Measurements from ENCODE around the gene SND1.

Gene SND1

GRCh38 chr7:128017862-128018845 is 366.2 kb downstream of the SND1 start:
- no peak for DNase-seq (ENCODE audit: low read depth, low spot score)

DNA sequence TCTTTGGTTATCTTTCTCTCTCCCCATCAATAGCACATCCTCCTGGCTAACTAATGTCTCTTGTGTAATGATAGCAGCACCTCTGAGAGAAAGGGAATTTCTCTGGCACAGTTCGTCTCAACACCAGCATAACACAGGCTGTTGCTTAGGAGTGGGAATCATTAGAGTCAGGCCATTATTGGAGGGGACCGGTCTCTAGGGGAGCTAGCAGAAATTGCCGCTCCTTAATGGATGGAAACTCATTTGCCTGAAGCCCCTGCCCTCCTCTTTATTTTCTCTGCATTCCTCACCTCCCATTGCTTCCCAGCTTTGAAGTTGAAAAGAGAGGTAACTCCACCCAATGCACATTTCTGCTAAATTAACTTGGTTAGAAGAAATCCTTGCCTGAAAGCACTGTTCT is 367.3 kb downstream of the SND1 start:
- no peak for DNase-seq (ENCODE audit: low read depth, low spot score)

- DNase-seq (ENCODE audit: low read depth, low spot score) = no peak
Measured at GRCh38 chr7:128020159-128020558, 368.2 kb downstream of the SND1 start.

- DNase-seq (ENCODE audit: low read depth, low spot score) = no peak
Measured at GRCh38 chr7:128021366-128021765, 369.4 kb downstream of the SND1 start.

GRCh38 chr7:128022631-128023532 is 370.9 kb downstream of the SND1 start:
- no peak for DNase-seq (ENCODE audit: low read depth, low spot score)

DNA sequence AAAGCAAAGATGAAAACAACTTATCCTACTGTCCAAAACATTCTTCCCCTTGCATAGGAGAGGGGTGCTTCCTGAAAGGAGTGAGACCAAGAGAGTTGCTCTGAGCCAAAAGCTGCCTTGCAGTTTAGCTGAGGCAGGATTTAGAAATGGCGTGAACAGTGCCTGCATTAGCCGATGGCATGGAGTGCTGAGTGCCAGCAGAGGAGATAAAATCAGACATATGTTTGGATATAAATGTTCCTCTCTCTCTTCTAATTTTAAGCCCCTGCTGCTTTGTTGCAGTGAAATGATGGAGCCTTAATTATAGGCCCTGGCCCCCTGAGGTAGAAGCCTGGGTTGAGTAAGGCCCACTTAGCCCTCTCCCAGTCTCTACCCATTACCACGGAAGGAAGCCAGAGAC is 372.2 kb downstream of the SND1 start:
- no peak for DNase-seq (ENCODE audit: low read depth, low spot score)

DNA sequence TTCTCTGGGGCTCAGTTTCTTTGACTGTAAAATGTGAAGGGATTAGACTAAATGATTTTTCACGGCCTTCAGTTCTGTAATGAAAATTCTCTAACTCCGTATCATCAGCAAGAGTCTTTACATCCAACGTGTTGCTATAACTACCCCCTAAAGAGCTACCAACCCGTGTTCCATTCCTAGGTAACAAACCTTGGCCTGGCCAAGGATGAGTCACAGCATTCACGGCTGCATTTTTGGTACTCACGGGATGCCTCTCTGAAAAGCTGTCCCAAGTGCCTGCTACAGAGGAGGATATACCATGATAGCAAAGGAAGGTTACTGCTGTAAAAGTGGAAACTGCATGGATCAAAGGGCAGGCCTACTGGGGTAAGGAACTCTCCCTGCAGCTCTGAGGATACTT is 373.4 kb downstream of the SND1 start:
- no peak for DNase-seq (ENCODE audit: low read depth, low spot score)

DNA sequence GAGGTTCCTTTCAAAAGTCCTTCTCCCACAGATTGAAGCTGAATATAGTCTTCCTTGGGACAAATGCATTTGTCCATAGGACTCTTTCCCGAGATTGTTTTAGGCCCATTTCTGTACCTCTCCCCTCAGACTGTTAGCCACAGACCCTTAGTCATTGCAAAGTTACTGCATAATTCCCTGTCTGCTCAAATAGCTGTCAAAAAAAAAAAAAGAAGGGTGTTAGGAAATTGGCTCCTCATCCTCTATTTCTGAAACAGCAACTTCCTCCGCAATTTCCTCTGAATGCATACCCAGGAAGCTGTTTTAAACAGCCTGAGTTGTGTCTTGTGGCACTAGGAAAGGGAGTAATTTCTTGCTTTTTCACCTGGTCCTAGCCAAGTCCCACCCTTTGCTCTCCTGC is 373.8 kb downstream of the SND1 start:
- no peak for DNase-seq (ENCODE audit: low read depth, low spot score)

- DNase-seq (ENCODE audit: low read depth, low spot score) = no peak
Measured at GRCh38 chr7:128026551-128026950, 374.6 kb downstream of the SND1 start.

GRCh38 chr7:128027485-128027980 is 375.5 kb downstream of the SND1 start:
- no peak for DNase-seq (ENCODE audit: low read depth, low spot score)

DNA sequence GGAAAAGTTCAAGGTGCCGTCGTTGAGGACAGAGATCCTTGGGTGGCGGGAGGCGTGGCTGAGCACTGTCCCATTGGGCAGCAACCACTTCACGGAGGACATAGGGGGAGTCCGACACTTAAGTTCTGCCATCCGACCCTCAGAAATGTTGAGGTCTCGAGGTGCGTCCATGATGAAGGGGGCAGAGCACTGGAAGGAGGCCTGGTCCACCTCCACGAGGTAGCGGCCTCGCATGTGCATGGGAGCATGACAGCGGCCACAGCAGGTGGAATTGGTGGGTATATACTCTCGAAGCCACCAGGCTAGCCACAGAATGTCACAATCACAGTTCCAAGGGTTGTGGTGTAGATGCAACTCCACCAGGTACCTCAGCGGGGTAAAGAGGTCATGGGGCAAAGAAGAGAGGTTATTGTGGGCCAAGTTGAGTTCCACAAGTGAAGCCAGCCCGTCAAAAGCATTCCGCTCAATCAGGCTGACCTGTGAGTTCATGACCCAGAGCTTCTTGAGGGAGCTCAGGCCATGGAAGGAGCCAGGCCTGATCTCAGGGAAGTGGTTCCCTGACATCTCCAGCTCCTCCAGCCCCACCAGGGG is 377.5 kb downstream of the SND1 start:
- no peak for DNase-seq (ENCODE audit: low read depth, low spot score)

DNA sequence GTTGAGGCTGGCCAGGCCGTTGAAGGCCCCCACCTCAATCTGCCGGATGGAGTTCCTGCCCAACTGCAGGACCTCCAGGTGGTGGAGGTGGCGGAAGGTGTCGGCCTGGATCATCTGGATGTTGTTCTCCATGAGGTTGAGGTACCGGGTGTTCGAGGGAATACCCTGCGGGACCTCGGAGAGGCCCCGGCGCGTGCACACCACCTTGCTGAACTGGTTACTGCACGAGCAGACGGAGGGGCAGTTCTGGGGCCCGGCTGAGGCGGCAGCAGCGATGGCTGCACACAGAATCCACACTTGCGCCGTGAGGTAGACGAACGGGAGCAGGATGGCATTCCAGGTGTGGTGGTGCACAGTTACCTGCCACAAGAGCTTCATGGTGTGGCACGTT is 378.3 kb downstream of the SND1 start:
- DNase-seq (ENCODE audit: low read depth, low spot score) = no peak

GRCh38 chr7:128030654-128031611 is 378.9 kb downstream of the SND1 start, which contains the start of gene LRRC4:
Gene LRRC4, minus strand, starts transcription at chr7:128031437. Its CDS starts 797 bp downstream, at chr7:128030640.
- no peak for DNase-seq (ENCODE audit: low read depth, low spot score)

- peak; percentile 10 for DNase-seq (ENCODE audit: low read depth, low spot score)
Measured at GRCh38 chr7:128031901-128032604, 380.1 kb downstream of the SND1 start.

DNA sequence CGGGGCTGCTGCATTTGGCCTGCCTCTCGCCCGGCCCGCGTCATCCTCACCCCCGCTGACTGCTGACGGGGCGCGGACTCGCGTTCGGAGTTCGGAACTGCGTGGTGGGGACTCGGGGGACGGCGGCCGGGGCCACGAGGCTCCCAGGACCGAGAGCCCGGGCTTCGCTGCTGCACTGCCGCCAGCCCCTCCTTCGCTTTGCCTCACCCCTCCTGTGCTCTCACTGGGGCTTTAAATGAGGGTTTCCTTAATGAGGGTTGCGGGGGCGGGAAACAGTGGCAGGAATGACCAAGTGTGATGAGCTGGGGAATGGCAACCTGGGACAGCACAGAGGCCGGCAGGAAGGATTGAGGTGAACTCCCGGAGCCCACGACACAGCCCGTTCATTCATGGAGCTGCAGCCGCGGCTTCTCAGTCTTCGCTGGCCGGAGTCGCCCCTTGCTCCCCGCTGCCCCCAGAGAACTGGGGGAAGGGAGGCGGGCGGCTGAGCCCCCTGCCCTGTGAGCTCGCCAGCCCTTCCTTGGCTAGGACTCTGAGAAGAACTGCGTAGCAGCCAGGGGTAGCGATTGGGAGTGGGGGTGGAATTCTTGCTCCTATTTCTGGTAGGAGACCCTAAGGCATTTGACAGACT is 380.7 kb downstream of the SND1 start:
- DNase-seq (ENCODE audit: low read depth, low spot score) = no peak

DNA sequence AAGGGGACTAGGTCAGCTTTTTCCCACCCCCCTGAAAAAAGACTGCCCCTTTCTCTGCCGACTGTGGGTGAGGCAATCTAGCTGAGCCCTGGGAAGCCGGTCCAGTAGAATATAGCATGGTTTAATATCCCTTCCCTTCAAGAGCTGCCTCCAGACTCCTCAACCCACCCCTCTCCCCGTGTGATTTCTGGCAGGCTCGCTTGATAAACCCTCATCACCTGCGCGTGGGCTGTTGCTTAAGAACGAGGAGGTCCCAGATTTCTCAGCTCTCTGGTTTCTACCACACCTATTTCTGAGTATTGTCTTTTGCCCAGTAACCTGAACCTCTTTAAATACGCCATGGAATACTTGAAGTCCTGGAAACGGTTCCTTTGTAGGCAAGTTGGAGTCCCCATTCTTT is 381.3 kb downstream of the SND1 start:
- DNase-seq (ENCODE audit: low read depth, low spot score) = no peak

DNA sequence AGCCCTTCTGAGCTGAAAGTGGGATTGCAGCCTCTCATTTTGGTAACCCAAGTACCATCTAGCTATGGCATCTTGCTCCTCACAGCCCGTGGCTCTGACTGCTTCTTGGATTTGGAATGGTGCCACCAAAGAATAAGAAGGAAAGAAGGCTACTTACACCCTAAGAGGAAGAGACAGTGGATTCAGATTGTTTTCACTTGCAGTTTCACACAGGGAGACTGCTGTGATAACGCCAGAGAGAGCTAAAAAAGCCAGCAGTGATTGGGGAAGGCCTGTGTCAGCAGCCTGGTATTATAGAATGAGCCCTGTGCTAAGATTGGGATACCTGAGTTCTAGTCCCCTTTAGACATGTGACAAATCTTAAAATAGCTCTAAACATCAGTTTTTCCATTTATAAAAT is 382.8 kb downstream of the SND1 start:
- DNase-seq (ENCODE audit: low read depth, low spot score) = no peak

GRCh38 chr7:128035712-128036111 is 383.7 kb downstream of the SND1 start:
- DNase-seq (ENCODE audit: low read depth, low spot score) = no peak

DNA sequence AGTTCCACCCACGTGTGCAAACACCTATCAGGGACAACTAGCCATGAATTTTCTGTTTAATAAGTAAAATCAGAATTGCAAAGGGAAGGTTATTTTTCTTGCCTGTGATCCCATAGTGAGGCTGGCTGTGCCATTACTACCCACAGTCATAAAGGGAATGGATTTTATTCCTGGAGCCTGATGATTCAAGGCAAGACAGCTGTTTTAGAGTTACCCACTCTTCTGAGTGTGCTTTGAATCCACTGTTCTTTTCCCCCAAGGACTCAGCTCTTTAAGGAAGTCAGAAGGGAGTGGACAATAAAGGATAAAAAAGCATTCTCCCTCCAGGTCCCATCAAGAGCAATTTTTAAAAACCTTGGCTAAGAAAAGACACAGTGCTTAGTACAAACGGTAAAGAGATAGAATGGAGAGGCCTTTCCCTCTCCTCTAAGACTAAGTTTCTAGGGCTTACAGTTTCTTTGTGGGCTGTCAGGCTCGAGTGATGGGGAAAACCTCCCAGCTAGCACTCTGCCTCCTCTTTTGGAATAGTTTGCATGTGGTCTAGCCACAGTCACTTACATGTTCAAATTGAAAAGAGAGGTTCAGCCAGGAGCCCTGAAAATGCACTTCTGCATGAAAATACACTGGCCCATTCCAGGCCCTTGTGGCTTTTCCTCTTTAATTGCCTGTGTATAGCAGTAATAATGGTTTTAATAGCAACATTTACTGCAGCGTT is 384.4 kb downstream of the SND1 start:
- no peak for DNase-seq (ENCODE audit: low read depth, low spot score)

Measured in activated naive CD8-positive, alpha-beta T cell treated with anti-CD3 and anti-CD28 coated beads, Interleukin-2, amount 50 U/mL, for 16 hours (primary cell).